Small intestine (tissue), 7 donors: Measurements from ENCODE around the gene MOCS1. TPM values are rescaled to one million over a fixed set of nuclear protein-coding genes. Genes with fewer than 3 reads are reported as not detected.
A peak's percentile ranks its signal among the peaks of the same experiment; 100 is the strongest.
"Not testable (repeated sequence)": the region's sequence is repeated elsewhere in the genome, so short reads cannot be mapped to it uniquely, and the experiment has no call there.

Experiments used
- DNase-seq, 2 donors: peaks; one replicate each; pipeline versions ENCODE4 v3.0.0 to v3.0.0-alpha.2; 2013
- FAIRE-seq: peaks from 2 replicates; lab custom pipeline; 2012; peaks lifted over from hg19 to GRCh38; lab: Jason Lieb, UNC
- H3K27ac ChIP-seq, 3 donors: one replicate each; pipeline ENCODE4 v1.5.1; 2013; ENCODE audit warnings: low read length in 2 of 3, mild to moderate bottlenecking in 2 of 3, control low read depth in 1 of 3, inconsistent platforms in 1 of 3, low read depth in 1 of 3, moderate library complexity in 1 of 3
- H3K27me3 ChIP-seq, 3 donors: one replicate each; pipeline ENCODE4 v1.6.1; 2013; ENCODE audit warnings: low read length in 3 of 3, inconsistent platforms in 1 of 3; ENCODE audit not compliant: control insufficient read depth in 3 of 3, insufficient read depth in 3 of 3
- H3K36me3 ChIP-seq, 3 donors: one replicate each; pipeline ENCODE4 v1.6.1; 2013; ENCODE audit warnings: low read length in 3 of 3, inconsistent platforms in 1 of 3, low read depth in 1 of 3, mild to moderate bottlenecking in 1 of 3, moderate library complexity in 1 of 3; ENCODE audit not compliant: control insufficient read depth in 3 of 3, insufficient read depth in 2 of 3
- H3K4me1 ChIP-seq, 3 donors: one replicate each; pipeline ENCODE4 v1.6.1; 2013; ENCODE audit warnings: low read length in 2 of 3, inconsistent platforms in 1 of 3, low read depth in 1 of 3, mild to moderate bottlenecking in 1 of 3, moderate library complexity in 1 of 3; ENCODE audit not compliant: control insufficient read depth in 3 of 3, insufficient read depth in 2 of 3
- H3K4me3 ChIP-seq, 3 donors: one replicate each; pipeline ENCODE4 v1.5.1; 2013; ENCODE audit warnings: low read length in 3 of 3, control low read depth in 1 of 3, inconsistent platforms in 1 of 3, low read depth in 1 of 3, mild to moderate bottlenecking in 1 of 3, moderate library complexity in 1 of 3
- H3K9me3 ChIP-seq, 2 donors: one replicate each; pipeline ENCODE4 v1.6.1; 2013; ENCODE audit warnings: low read depth in 1 of 2, low read length in 1 of 2; ENCODE audit not compliant: control insufficient read depth in 2 of 2, insufficient read depth in 1 of 2
- WGBS, 3 donors: extraction: QIAGEN DNeasy Blood & Tissue Kit; methylation state at CpG; one replicate each; pipeline ENCODE4 v1.1.7; 2013; 5-methylcytosine and 5-hydroxymethylcytosine counted together
- polyA plus RNA-seq, 4 donors: library from polyadenylated mRNA; stranded (reverse) in 3 of 4; unstranded in 1 of 4; fragments of 200-250 nt in 3 of 4; fragments of 120-200 nt in 1 of 4; gene quantifications; one replicate each; pipeline versions ENCODE4 v1.2.1 to v1.2.3, GENCODE V29; 2013
- donor health status: healthy with polysubstance abuse.
- donor health status: control.
- donor health status: control.
- donor health status: Bipolar disorder and iron deficiency.
- donor health status: healthy.

Gene MOCS1
- polyA plus RNA-seq, 4 donors, result 11.9 to 29.6 (median 18.0) TPM

GRCh38 chr6:39973661-39974060, 39.4 kb upstream of the MOCS1 start:
- 73 to 76% (median 75%) methylated on average over 3 of the region's 3 CpGs for WGBS, 3 donors
- H3K4me1 ChIP-seq, result peaks cover 0 to 5% (median 3%) of the 10 kb centered on the region in 3 donors
- no peak overlapping the region for H3K4me3 ChIP-seq
- H3K27ac ChIP-seq, result no peak overlapping the region
- DNase-seq (no peak), FAIRE-seq (no peak)
- no peaks in the 10 kb centered on the region for H3K27me3 ChIP-seq
- no peaks in the 10 kb centered on the region for H3K36me3 ChIP-seq
- no peaks in the 10 kb centered on the region for H3K9me3 ChIP-seq

- H3K36me3 ChIP-seq, H3K27me3 ChIP-seq, H3K9me3 ChIP-seq, FAIRE-seq, H3K4me3 ChIP-seq, H3K27ac ChIP-seq, H3K4me1 ChIP-seq: not testable (repeated sequence)
- DNase-seq, result peak; percentile 8 to 57
- WGBS, 3 donors, result 17 to 73% (median 33%) methylated on average over 1 of the region's 1 CpG
These were observed 38.5 kb upstream of the MOCS1 start for GRCh38 chr6:39972717-39973116.

GRCh38 chr6:39971131-39971530, 36.9 kb upstream of the MOCS1 start:
- H3K27me3 ChIP-seq, DNase-seq, H3K9me3 ChIP-seq, H3K4me3 ChIP-seq, H3K36me3 ChIP-seq, H3K27ac ChIP-seq, FAIRE-seq: not testable (repeated sequence)
- peaks cover 0 to 12% (median 7%) of the 10 kb centered on the region in 3 donors for H3K4me1 ChIP-seq
- WGBS, 3 donors, result 89 to 98% (median 93%) methylated on average over 5 of the region's 5 CpGs

GRCh38 chr6:39965751-39966150, 31.5 kb upstream of the MOCS1 start:
- peak; percentile 59 to 78 for DNase-seq
- Histone ChIP-seq H3K27ac (peak overlapping the region; percentile 1 to 58 (median 41)), H3K4me3 (no peak overlapping the region), H3K27me3 (no peaks in the 10 kb centered on the region), H3K36me3 (no peaks in the 10 kb centered on the region), H3K9me3 (no peaks in the 10 kb centered on the region), H3K4me1 (peaks cover 2 to 15% (median 4%) of the 10 kb centered on the region in 3 donors)
- no peak for FAIRE-seq
- WGBS, 3 donors, result 8 to 70% (median 39%) methylated on average over 2 of the region's 2 CpGs

GRCh38 chr6:39964530-39964929, 30.3 kb upstream of the MOCS1 start:
- no peak overlapping the region for H3K4me3 ChIP-seq
- WGBS, 3 donors, result 24 to 55% (median 34%) methylated on average over 2 of the region's 2 CpGs
- no peak for DNase-seq

GRCh38 chr6:39964094-39964493, 29.8 kb upstream of the MOCS1 start:
- H3K27me3 ChIP-seq, result no peaks in the 10 kb centered on the region
- DNase-seq, result peak in 1 of 2 donors; percentile 14
- no peaks in the 10 kb centered on the region for H3K36me3 ChIP-seq
- H3K27ac ChIP-seq, result no peak overlapping the region
- peaks cover 2 to 15% (median 4%) of the 10 kb centered on the region in 3 donors for H3K4me1 ChIP-seq
- FAIRE-seq, result no peak
- H3K9me3 ChIP-seq, result no peaks in the 10 kb centered on the region
- no peak overlapping the region for H3K4me3 ChIP-seq
- WGBS, 3 donors, result 7 to 48% (median 31%) methylated on average over 6 of the region's 6 CpGs

More at GRCh38 chr6:39964530-39964929, 30.3 kb upstream of the MOCS1 start:
- Histone ChIP-seq H3K36me3 (no peaks in the 10 kb centered on the region), H3K9me3 (no peaks in the 10 kb centered on the region), H3K27ac (peak overlapping the region in 1 of 3 donors; percentile 48), H3K27me3 (no peaks in the 10 kb centered on the region), H3K4me1 (peaks cover 2 to 15% (median 4%) of the 10 kb centered on the region in 3 donors)
- no peak for FAIRE-seq

- Histone ChIP-seq H3K27me3 (no peaks in the 10 kb centered on the region), H3K9me3 (no peaks in the 10 kb centered on the region), H3K36me3 (no peaks in the 10 kb centered on the region), H3K4me3 (no peak overlapping the region), H3K4me1 (peaks cover 2 to 15% (median 4%) of the 10 kb centered on the region in 3 donors), H3K27ac (no peak overlapping the region)
- DNase-seq (no peak), FAIRE-seq (no peak)
- 60 to 83% (median 61%) methylated on average over 4 of the region's 4 CpGs for WGBS, 3 donors
These were observed 28.6 kb upstream of the MOCS1 start for GRCh38 chr6:39962831-39963230.

- H3K4me1 ChIP-seq, result peaks cover 0 to 8% (median 2%) of the 10 kb centered on the region in 3 donors
- H3K36me3 ChIP-seq, result no peaks in the 10 kb centered on the region
- no peaks in the 10 kb centered on the region for H3K27me3 ChIP-seq
- WGBS, 3 donors, result 59 to 91% (median 78%) methylated on average over 5 of the region's 5 CpGs
- FAIRE-seq (no peak), DNase-seq (no peak)
- no peaks in the 10 kb centered on the region for H3K9me3 ChIP-seq
- H3K4me3 ChIP-seq, result no peak overlapping the region
- no peak overlapping the region for H3K27ac ChIP-seq
These were observed 26.9 kb upstream of the MOCS1 start for GRCh38 chr6:39961178-39961577.

- H3K27me3 ChIP-seq, result no peaks in the 10 kb centered on the region
- H3K27ac ChIP-seq, result no peak overlapping the region
- no peaks in the 10 kb centered on the region for H3K36me3 ChIP-seq
- no peak overlapping the region for H3K4me3 ChIP-seq
- H3K4me1 ChIP-seq, result peaks cover 0 to 2% (median 0%) of the 10 kb centered on the region in 3 donors
- FAIRE-seq, result no peak
- DNase-seq, result no peak
- WGBS, 3 donors, result 62 to 81% (median 70%) methylated on average over 2 of the region's 2 CpGs
- H3K9me3 ChIP-seq, result no peaks in the 10 kb centered on the region
These were observed 24.7 kb upstream of the MOCS1 start for GRCh38 chr6:39958947-39959346.
